GM10266 (cell line): ENCODE measurements around the gene FMR1NB.

Experiments
- DNase-seq: peaks from one replicate; pipeline ENCODE4 v3.0.0; 2012; ENCODE audit errors: extremely low spot score
- CTCF ChIP-seq: IDR thresholded peaks from 2 replicates; pipeline ENCODE4 v1.5.1; 2012; ENCODE audit warnings: mild to moderate bottlenecking, low read depth; ENCODE audit not compliant: control insufficient read depth, insufficient read depth; ENCODE audit errors: missing control alignments

Gene FMR1NB

GRCh38 chrX:148069759-148070503, 88.8 kb downstream of the FMR1NB start:
- TF ChIP-seq CTCF: no peak
- no peak for DNase-seq

- TF ChIP-seq CTCF: no peak
- no peak for DNase-seq
Observed at GRCh38 chrX:148070504-148070877, 89.4 kb downstream of the FMR1NB start.
